Effector memory CD8-positive, alpha-beta T cell (primary cell): ENCODE results near the gene RGMB.
"Not testable (repeated sequence)": the region's sequence is repeated elsewhere in the genome, so short reads cannot be mapped to it uniquely, and the experiment has no call there.

Experiments used
- ATAC-seq: fragments of 150-1000 bp; cut with Tn5 transposase; replicated peaks from 2 replicates; pipeline ENCODE4 v1.10.0; 2021; ENCODE audit warnings: mild to moderate bottlenecking, moderate library complexity
- DNase-seq, 3 experiments: peaks; one replicate each; pipeline ENCODE4 v3.0.0; 2021
- H3K27ac Mint-ChIP-seq, 2 donors: one replicate each; pipeline ENCODE4 v1.8.0; 2022; ENCODE audit warnings: mild to moderate bottlenecking in 2 of 2, mixed read lengths in 2 of 2, moderate library complexity in 2 of 2
- H3K27me3 Mint-ChIP-seq, 2 donors: one replicate each; pipeline ENCODE4 v1.8.0; 2022; ENCODE audit warnings: mixed read lengths in 2 of 2
- H3K36me3 Mint-ChIP-seq: one replicate; pipeline ENCODE4 v1.8.0; 2022; ENCODE audit warnings: mild to moderate bottlenecking, moderate library complexity, mixed read lengths; ENCODE audit not compliant: insufficient read depth
- H3K4me1 Mint-ChIP-seq, 2 donors: one replicate each; pipeline ENCODE4 v1.8.0; 2022; ENCODE audit warnings: low read depth in 2 of 2, mixed read lengths in 2 of 2
- H3K4me3 Mint-ChIP-seq, 2 donors: one replicate each; pipeline ENCODE4 v1.8.0; 2022; ENCODE audit warnings: mild to moderate bottlenecking in 2 of 2, mixed read lengths in 2 of 2, moderate library complexity in 2 of 2
- H3K9me3 Mint-ChIP-seq, 2 donors: one replicate each; pipeline ENCODE4 v1.8.0; 2022; ENCODE audit warnings: mixed read lengths in 2 of 2
- total RNA-seq, 9 experiments: gene quantifications; one replicate each; lab custom pipeline; 2026; lab: John Stamatoyannopoulos, UW

Gene RGMB
- total RNA-seq, result 3.0 to 29.3 (median 10.9) reads per million in 9 experiments

DNA sequence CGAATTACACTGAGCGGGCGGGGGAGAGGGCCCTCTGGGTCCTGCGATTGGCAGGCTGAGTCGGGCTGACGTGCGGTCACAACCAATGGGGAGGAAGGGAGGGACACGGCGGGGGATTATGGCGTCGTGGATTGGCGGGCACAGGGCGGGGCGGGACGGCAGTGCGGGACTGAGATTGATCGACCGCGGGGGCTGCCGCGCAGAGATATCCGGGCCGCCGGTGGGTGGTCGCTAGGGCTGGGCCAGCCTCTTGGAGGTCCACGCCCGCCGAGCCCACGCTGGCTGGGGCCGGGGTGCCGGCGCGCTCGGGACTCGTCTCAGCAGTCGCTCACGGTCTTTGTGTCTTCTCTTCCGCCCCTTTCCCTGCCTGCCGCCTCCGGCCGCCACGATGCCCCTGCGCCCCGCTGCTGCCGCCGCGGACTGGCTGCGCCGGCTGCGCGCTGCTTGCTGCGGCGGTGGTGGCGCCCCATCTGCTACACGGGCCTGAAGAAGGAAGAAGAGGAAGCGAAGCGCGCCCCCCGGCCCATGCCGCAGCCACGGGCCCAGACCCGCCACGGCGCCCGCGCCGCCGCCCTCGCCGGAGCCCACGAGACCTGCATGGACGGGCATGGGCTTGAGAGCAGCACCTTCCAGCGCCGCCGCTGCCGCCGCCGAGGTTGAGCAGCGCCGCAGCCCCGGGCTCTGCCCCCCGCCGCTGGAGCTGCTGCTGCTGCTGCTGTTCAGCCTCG, at the start of gene RGMB:
TSS of gene RGMB (plus strand) at position 200 of the 728 bp plus-strand sequence. CDS start at position 608, 408 bp downstream.
- peak; percentile 80 for ATAC-seq
- Mint-ChIP-seq H3K4me3 (peak within 1 kb of the TSS; percentile 95 to 96), H3K36me3 (peaks cover 27% of the 10 kb centered on the region), H3K27me3 (peaks cover 61 to 68% of the 10 kb centered on the region in 2 donors), H3K27ac (peak within 1 kb of the TSS; percentile 59 to 95), H3K4me1 (peaks cover 39 to 44% of the 10 kb centered on the region in 2 donors), H3K9me3 (no peaks in the 10 kb centered on the region)
- DNase-seq, result peak; percentile 56 to 75 (median 71)

- DNase-seq, result no peak
These were observed 47.2 kb upstream of the RGMB start for GRCh38 chr5:98726258-98726657.

GRCh38 chr5:98727686-98728085, 45.8 kb upstream of the RGMB start:
- no peak overlapping the region for H3K27ac Mint-ChIP-seq
- no peak for ATAC-seq
- peaks cover 4 to 9% of the 10 kb centered on the region in 2 donors for H3K27me3 Mint-ChIP-seq

More at GRCh38 chr5:98726258-98726657, 47.2 kb upstream of the RGMB start:
- Mint-ChIP-seq H3K36me3 (no peaks in the 10 kb centered on the region), H3K27me3 (peaks cover 0 to 17% of the 10 kb centered on the region in 2 donors), H3K9me3 (no peaks in the 10 kb centered on the region), H3K27ac (no peak overlapping the region), H3K4me1 (no peaks in the 10 kb centered on the region), H3K4me3 (no peak overlapping the region)
- ATAC-seq, result no peak

GRCh38 chr5:98734646-98735045, 38.8 kb upstream of the RGMB start:
- ATAC-seq, result no peak
- Mint-ChIP-seq H3K27ac (no peak overlapping the region), H3K4me1 (no peaks in the 10 kb centered on the region), H3K9me3 (peaks cover 0 to 1% of the 10 kb centered on the region in 2 donors), H3K4me3 (no peak overlapping the region), H3K36me3 (no peaks in the 10 kb centered on the region), H3K27me3 (peaks cover 29% of the 10 kb centered on the region in 2 donors)
- DNase-seq, result no peak

More at GRCh38 chr5:98727686-98728085, 45.8 kb upstream of the RGMB start:
- no peaks in the 10 kb centered on the region for H3K4me1 Mint-ChIP-seq
- no peaks in the 10 kb centered on the region for H3K9me3 Mint-ChIP-seq
- no peaks in the 10 kb centered on the region for H3K36me3 Mint-ChIP-seq
- no peak for DNase-seq
- no peak overlapping the region for H3K4me3 Mint-ChIP-seq

DNA sequence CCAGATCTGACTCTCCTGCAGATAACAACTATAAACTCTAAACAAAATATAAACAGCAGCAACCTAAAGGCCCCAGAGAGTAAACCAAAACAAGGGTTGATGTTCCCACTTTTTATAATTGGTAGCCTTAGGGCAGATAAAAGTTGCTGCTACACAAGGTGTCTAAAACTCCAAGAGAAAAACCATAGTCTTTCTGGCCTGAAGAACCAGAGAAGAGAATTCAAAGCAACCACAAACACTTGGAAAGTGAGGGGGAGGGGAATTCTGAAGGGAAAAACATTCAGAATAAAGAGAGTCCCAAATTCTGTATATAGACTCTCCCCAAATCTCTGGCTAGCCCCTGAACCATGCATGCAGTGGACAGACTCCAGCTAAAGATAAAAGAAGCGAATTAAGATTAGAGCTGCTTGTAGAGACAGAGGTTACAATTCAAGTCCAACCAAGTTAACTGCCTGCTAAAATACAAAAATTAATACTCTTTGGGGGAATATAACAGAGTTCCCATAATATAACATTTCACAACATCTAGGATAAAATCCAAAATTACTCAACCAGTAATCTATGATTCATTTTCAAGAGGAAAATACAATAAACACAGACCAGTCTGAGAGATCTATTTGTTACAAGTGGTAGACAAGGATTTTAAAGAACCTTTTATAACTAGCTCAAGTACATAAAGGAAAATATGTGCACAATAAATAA, 37.5 kb upstream of the RGMB start:
- H3K4me1 Mint-ChIP-seq, result no peaks in the 10 kb centered on the region
- H3K36me3 Mint-ChIP-seq, result no peaks in the 10 kb centered on the region
- peaks cover 0 to 1% of the 10 kb centered on the region in 2 donors for H3K9me3 Mint-ChIP-seq
- ATAC-seq, result no peak
- no peak overlapping the region for H3K27ac Mint-ChIP-seq
- no peak overlapping the region for H3K4me3 Mint-ChIP-seq
- peaks cover 29% of the 10 kb centered on the region in 2 donors for H3K27me3 Mint-ChIP-seq
- no peak for DNase-seq

DNA sequence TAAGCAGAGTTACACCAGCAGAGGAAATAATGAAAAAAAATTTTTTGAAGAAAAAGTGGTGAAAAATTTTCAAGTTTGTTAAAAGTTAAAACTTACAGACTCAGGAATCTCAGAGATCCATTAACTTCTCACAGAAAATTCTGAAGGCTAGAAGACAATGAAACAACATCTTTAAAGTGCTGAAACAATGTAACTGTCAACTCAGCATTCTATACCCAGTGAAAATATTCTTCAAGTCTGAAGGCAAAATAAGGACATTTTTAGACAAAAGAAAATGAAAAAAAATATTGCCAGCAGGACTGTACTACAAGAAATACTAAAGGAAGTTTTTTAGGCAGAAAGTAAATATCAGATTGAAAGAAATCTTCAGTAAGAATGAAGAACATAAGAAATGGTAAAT, 36.7 kb upstream of the RGMB start:
- Mint-ChIP-seq H3K36me3 (no peaks in the 10 kb centered on the region), H3K4me1 (no peaks in the 10 kb centered on the region), H3K27ac (no peak overlapping the region), H3K4me3 (no peak overlapping the region), H3K9me3 (peaks cover 0 to 1% of the 10 kb centered on the region in 2 donors), H3K27me3 (peaks cover 29 to 32% of the 10 kb centered on the region in 2 donors)
- no peak for ATAC-seq
- DNase-seq, result no peak

GRCh38 chr5:98737441-98737840, 36.0 kb upstream of the RGMB start:
- not testable (repeated sequence) for DNase-seq, ATAC-seq, H3K36me3 Mint-ChIP-seq, H3K4me1 Mint-ChIP-seq, H3K4me3 Mint-ChIP-seq, H3K27ac Mint-ChIP-seq, H3K9me3 Mint-ChIP-seq
- peaks cover 25 to 37% of the 10 kb centered on the region in 2 donors for H3K27me3 Mint-ChIP-seq

GRCh38 chr5:98738481-98739149, 34.8 kb upstream of the RGMB start:
- H3K27me3 Mint-ChIP-seq, result peaks cover 34 to 40% of the 10 kb centered on the region in 2 donors
- H3K9me3 Mint-ChIP-seq, H3K4me1 Mint-ChIP-seq, H3K27ac Mint-ChIP-seq, ATAC-seq, DNase-seq, H3K4me3 Mint-ChIP-seq, H3K36me3 Mint-ChIP-seq: not testable (repeated sequence)

GRCh38 chr5:98741926-98742325, 31.5 kb upstream of the RGMB start:
- Mint-ChIP-seq H3K9me3 (peaks cover 0 to 6% of the 10 kb centered on the region in 2 donors), H3K27ac (no peak overlapping the region), H3K27me3 (peaks cover 37 to 64% of the 10 kb centered on the region in 2 donors), H3K36me3 (no peaks in the 10 kb centered on the region), H3K4me1 (no peaks in the 10 kb centered on the region), H3K4me3 (no peak overlapping the region)
- ATAC-seq, result no peak
- no peak for DNase-seq

DNA sequence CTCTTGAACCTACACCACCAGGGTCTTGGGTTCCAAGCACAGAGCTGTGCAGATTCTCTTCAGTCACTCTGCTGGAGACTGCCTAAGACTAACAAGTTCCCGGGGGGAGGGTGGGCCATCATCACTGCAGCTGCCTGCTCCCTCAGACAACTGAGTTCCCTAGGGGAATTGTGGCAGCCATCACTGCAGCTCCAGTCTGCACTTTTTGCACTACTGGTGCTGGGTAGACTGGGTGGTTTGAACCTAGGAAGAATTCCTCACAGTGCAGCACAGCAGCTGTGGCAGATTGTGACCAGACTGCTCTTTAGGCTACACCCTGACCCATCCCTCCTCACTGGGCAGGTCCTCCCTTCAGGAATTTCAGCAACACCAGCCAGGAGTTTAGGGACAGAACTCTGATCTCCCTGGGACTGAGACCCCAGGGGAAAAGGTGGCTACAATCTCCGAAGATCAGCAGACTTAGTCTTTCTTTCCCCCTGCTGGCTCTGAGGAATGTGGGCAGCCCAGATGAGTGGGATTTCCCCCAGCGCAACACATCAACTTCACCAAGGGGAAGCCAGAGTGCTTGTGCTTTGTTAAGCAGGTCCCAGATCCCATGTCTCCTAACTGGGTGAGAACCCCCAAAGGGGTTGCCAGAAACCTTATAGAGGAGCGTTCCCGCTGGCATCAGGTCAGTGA, 30.9 kb upstream of the RGMB start:
- Mint-ChIP-seq H3K36me3 (no peaks in the 10 kb centered on the region), H3K9me3 (peaks cover 0 to 6% of the 10 kb centered on the region in 2 donors), H3K27me3 (peaks cover 37 to 63% of the 10 kb centered on the region in 2 donors), H3K4me1 (no peaks in the 10 kb centered on the region), H3K27ac (no peak overlapping the region), H3K4me3 (no peak overlapping the region)
- DNase-seq, result no peak
- ATAC-seq, result no peak

DNA sequence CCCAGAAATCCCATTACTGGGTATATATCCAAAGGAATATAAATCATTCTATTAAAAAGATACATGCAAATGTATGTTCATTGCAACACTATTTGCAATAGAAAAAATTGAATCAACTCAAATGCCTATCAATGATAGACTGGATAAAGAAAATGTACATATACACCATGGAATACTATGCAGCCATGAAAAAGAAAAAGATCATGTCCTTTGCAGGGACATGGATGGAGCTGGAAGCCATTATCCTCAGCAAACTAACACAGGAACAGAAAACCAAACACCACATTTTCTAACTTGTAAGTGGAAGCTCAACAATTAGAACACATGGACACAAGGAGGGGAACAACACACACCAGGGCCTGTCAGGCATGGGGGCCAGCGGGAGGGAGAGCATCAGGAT, 25.2 kb upstream of the RGMB start:
- H3K9me3 Mint-ChIP-seq, result peaks cover 0 to 14% of the 10 kb centered on the region in 2 donors
- not testable (repeated sequence) for DNase-seq, H3K4me3 Mint-ChIP-seq, H3K36me3 Mint-ChIP-seq, H3K4me1 Mint-ChIP-seq, ATAC-seq, H3K27ac Mint-ChIP-seq
- H3K27me3 Mint-ChIP-seq, result peaks cover 45 to 46% of the 10 kb centered on the region in 2 donors

GRCh38 chr5:98749046-98749445, 24.4 kb upstream of the RGMB start:
- DNase-seq (no peak), ATAC-seq (no peak)
- no peak overlapping the region for H3K4me3 Mint-ChIP-seq
- H3K9me3 Mint-ChIP-seq, result peaks cover 0 to 14% of the 10 kb centered on the region in 2 donors
- no peaks in the 10 kb centered on the region for H3K4me1 Mint-ChIP-seq
- H3K36me3 Mint-ChIP-seq, result no peaks in the 10 kb centered on the region
- no peak overlapping the region for H3K27ac Mint-ChIP-seq
- H3K27me3 Mint-ChIP-seq, result peaks cover 37 to 38% of the 10 kb centered on the region in 2 donors

DNA sequence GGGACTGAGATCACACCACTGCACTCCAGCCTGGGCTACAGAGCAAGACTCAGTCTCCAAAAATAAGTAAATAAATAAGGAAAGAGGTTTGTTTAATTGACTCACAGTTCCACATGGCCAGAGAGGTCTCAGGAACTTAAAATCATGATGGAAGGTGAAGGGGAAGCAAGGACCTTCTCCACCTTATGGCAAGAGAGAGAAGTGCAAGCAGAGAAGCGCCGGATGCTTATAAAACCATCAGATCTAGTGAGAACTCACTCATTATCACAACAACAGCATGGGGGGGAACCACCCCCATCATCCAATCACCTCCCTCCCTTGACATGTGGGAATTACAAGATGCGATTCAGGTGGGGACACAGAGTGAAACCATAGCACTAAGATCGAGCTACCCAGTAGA, 22.8 kb upstream of the RGMB start:
- ATAC-seq, result no peak

More for the DNA sequence above, 22.8 kb upstream of the RGMB start:
- H3K36me3 Mint-ChIP-seq, result no peaks in the 10 kb centered on the region
- H3K4me1 Mint-ChIP-seq, result no peaks in the 10 kb centered on the region
- H3K9me3 Mint-ChIP-seq, result peaks cover 0 to 14% of the 10 kb centered on the region in 2 donors
- H3K27ac Mint-ChIP-seq, result no peak overlapping the region
- H3K4me3 Mint-ChIP-seq, result no peak overlapping the region
- H3K27me3 Mint-ChIP-seq, result peaks cover 22 to 27% of the 10 kb centered on the region in 2 donors
- no peak for DNase-seq
